ENCODE results near the gene TREX2. TPM values are rescaled to one million over a fixed set of nuclear protein-coding genes. Genes with fewer than 3 reads are reported as not detected.

The TREX2 gene
- total and polyA plus RNA-seq, 10 of the 15 experiments (the other 5 are each of a cell fraction or from before 2014, with no cell fraction given) = 0.09 to 0.97 (median 0.60) TPM; not detected in 3

- TF ChIP-seq ZBTB40 (IDR thresholded peaks at IDR 0.05; ENCODE audit: borderline replicate concordance) = no peak
- TF ChIP-seq BACH1 (IDR thresholded peaks at IDR 0.05; ENCODE audit: borderline replicate concordance) = no peak
- no peak for TF ChIP-seq HDGF (IDR thresholded peaks at IDR 0.05)
- TF ChIP-seq, protein P1, sequence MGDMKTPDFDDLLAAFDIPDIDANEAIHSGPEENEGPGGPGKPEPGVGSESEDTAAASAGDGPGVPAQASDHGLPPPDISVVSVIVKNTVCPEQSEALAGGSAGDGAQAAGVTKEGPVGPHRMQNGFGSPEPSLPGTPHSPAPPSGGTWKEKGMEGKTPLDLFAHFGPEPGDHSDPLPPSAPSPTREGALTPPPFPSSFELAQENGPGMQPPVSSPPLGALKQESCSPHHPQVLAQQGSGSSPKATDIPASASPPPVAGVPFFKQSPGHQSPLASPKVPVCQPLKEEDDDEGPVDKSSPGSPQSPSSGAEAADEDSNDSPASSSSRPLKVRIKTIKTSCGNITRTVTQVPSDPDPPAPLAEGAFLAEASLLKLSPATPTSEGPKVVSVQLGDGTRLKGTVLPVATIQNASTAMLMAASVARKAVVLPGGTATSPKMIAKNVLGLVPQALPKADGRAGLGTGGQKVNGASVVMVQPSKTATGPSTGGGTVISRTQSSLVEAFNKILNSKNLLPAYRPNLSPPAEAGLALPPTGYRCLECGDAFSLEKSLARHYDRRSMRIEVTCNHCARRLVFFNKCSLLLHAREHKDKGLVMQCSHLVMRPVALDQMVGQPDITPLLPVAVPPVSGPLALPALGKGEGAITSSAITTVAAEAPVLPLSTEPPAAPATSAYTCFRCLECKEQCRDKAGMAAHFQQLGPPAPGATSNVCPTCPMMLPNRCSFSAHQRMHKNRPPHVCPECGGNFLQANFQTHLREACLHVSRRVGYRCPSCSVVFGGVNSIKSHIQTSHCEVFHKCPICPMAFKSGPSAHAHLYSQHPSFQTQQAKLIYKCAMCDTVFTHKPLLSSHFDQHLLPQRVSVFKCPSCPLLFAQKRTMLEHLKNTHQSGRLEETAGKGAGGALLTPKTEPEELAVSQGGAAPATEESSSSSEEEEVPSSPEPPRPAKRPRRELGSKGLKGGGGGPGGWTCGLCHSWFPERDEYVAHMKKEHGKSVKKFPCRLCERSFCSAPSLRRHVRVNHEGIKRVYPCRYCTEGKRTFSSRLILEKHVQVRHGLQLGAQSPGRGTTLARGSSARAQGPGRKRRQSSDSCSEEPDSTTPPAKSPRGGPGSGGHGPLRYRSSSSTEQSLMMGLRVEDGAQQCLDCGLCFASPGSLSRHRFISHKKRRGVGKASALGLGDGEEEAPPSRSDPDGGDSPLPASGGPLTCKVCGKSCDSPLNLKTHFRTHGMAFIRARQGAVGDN (IDR thresholded peaks at IDR 0.05) = no peak
- no peak for TF ChIP-seq E4F1 (IDR thresholded peaks at IDR 0.05; ENCODE audit: borderline replicate concordance, partially characterized antibody)
- no peak for TF ChIP-seq SPI1 (IDR thresholded peaks at IDR 0.05; ENCODE audit: borderline replicate concordance, insufficient read depth, low read depth, low read length)
- TF ChIP-seq, protein P2, sequence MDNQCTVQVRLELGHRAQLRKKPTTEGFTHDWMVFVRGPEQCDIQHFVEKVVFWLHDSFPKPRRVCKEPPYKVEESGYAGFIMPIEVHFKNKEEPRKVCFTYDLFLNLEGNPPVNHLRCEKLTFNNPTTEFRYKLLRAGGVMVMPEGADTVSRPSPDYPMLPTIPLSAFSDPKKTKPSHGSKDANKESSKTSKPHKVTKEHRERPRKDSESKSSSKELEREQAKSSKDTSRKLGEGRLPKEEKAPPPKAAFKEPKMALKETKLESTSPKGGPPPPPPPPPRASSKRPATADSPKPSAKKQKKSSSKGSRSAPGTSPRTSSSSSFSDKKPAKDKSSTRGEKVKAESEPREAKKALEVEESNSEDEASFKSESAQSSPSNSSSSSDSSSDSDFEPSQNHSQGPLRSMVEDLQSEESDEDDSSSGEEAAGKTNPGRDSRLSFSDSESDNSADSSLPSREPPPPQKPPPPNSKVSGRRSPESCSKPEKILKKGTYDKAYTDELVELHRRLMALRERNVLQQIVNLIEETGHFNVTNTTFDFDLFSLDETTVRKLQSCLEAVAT (IDR thresholded peaks at IDR 0.05) = no peak
- TF ChIP-seq ATF2 (IDR thresholded peaks at IDR 0.05; ENCODE audit: low read length) = no peak
- TF ChIP-seq CREM (IDR thresholded peaks at IDR 0.05; ENCODE audit: low read depth) = no peak
Observed at GRCh38 chrX:153447581-153447960, 1.7 kb upstream of the TREX2 start (continued).
